Colon (tissue), 2 donors: ENCODE measurements around the gene TTC29.
"Not testable (repeated sequence)": the region's sequence is repeated elsewhere in the genome, so short reads cannot be mapped to it uniquely, and the experiment has no call there.

Source experiments
- FAIRE-seq: peaks from 2 replicates; lab custom pipeline; 2012; peaks lifted over from hg19 to GRCh38; lab: Jason Lieb, UNC
- donor health status: control.
- donor health status: control.

TTC29 gene

GRCh38 chr4:146855761-146856160 lies 89.9 kb downstream of the TTC29 start:
- no peak for FAIRE-seq

GRCh38 chr4:146852360-146852759 lies 93.3 kb downstream of the TTC29 start:
- no peak for FAIRE-seq

- no peak for FAIRE-seq
Observed at GRCh38 chr4:146847345-146847744, 98.3 kb downstream of the TTC29 start.

DNA sequence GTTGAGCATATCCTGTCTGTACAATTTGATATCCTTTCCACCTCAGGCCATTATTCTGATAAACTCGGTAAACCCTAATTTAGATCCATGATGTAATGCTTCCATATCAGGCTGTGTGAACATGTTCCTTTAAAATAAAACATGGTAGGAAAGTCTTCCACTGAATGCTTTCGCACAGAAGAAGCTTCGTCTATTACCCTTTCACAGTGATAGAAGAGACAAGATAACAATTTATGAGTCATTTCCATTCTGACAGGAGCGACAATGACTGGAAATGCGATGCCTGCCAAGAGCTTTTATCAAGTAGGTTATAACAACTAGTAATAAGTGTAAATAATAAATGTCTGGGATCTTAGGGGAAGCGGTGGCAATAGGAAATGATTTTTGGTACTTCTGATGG lies 98.8 kb downstream of the TTC29 start:
- FAIRE-seq = no peak

- no peak for FAIRE-seq
Observed at GRCh38 chr4:146844761-146845160, 100.9 kb downstream of the TTC29 start.

- no peak for FAIRE-seq
Observed at GRCh38 chr4:146842876-146843275, 102.8 kb downstream of the TTC29 start.

DNA sequence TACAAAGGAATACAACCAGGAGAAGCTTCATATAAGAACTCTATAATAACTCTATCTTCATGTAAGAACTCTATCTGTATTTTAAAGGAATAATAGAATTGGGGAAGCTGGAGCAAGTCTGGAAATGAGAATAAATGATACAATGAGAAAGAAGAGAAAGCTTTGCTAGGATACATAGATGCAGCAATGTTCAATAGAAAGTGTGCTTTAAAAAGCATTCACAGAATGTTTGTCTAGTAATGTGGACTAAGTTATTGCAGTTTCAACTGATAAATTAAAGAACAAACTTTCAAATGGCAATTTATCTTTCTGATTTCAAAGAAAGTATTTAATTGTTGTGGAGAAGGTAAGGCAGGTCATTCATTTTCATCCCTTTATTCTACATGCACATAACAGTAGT lies 104.9 kb downstream of the TTC29 start:
- FAIRE-seq = no peak

DNA sequence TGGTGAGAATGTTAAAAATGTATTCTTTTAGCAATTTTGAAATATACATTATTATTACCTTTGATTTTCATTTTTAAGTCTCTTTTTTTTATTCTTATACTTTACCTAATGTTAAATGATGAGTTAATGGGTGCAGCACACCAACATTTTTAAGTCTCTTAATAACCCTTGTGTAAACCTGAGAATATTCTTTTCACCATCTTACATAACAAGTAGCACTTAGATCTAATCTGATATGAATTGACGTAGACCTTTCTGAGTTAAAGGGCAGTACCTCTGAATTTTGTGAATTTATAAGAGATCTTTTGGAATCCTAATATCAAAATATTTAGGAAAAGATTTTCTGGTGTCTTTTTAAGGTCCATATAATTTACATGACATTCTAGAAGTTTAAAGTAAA lies 110.6 kb downstream of the TTC29 start:
- FAIRE-seq = no peak

GRCh38 chr4:146834263-146835034 lies 111.2 kb downstream of the TTC29 start:
- no peak for FAIRE-seq

DNA sequence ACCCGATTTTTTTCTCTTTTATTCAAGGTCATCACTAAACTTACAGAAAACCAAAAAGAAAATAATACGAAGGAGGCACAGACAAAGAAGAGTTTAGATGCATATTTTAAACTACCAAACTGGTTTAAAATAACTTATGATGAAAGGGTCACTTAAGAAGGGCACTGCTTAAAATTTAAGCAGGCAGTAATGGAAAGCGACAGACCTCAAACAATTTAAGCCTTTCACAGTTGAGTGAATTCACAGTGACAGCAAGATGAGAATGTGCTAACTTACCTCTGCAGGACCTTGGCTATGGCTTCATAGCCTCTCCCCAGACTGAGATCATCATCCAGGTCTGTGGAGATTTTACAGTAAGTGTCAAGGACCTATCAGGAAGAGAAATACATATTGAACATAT lies 112.1 kb downstream of the TTC29 start:
- FAIRE-seq = no peak

DNA sequence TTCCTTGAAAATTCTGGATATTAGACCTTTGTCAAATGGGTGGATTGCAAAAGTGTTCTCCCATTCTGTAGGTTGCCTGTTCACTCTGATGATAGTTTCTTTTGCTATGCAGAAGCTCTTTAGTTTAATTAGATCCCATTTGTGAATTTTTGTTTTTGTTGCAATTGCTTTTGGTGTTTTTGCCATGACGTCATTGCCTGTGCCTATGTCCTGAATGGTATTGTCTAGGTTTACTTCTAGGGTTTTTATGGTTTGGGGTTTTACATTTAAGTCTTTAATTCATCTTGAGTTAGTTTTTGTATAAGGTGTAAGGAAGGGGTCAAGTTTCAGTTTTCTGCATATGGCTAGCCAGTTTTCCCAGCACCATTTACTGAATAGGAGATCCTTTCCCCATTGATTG lies 122.7 kb downstream of the TTC29 start:
- not testable (repeated sequence) for FAIRE-seq

- FAIRE-seq = no peak
Observed at GRCh38 chr4:146814750-146815149, 130.9 kb downstream of the TTC29 start.

DNA sequence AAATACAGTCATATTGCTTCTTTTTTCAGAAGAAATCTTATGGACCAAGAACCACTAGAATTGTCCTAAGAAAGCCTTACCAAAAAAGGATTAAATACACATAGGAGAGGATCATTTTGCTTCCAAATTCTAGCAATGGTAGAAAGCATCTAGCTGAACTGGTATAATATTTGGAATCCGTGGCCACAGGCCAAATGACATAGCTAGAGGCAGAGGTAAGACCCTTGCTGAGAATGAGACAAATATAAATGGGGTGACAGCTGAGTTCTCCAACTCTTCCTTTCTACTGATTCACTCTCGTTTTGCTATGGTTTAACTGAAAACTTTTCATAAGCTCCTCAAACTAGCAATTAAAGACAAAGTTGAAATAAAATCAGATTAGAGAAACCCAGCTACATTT lies 150.0 kb downstream of the TTC29 start:
- FAIRE-seq = no peak

GRCh38 chr4:146793727-146794126 lies 151.9 kb downstream of the TTC29 start:
- no peak for FAIRE-seq

DNA sequence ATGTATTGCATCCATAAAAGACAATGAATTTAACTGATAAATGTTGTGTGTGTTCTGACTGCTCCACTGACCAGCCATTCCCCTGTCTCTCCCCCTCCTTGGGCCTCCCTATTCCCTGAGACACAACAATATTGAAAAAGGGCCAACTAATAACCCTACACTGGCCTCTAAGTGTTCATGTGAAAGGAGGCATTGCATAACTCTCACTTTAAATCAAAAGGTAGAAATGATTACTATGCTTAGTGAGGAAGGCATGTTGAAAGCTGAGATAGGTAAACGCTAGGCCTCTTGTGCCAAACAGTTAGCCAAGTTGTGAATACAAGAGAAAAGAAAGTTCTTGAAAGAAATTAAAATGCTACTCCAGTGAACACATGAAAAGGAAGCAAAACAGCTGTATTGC lies 154.2 kb downstream of the TTC29 start:
- FAIRE-seq = no peak

DNA sequence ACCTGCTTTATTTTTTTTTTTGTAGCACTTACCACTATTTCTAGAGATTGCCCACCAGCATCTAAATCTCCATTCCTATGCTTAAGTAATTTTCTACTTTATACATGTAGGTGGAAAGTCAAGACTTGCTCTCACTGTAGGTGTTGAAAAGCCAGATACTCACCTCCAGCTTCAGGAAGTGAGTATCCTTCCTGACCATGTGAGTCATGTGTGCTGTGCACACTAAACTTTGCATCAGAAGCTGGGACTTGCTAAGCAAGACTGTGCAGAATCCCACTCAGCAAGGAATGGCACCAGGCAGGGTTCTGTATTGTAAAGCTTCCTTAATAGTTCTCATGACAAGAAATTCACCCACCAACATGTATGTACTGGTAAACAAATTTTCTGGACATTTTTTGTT lies 155.1 kb downstream of the TTC29 start:
- no peak for FAIRE-seq

DNA sequence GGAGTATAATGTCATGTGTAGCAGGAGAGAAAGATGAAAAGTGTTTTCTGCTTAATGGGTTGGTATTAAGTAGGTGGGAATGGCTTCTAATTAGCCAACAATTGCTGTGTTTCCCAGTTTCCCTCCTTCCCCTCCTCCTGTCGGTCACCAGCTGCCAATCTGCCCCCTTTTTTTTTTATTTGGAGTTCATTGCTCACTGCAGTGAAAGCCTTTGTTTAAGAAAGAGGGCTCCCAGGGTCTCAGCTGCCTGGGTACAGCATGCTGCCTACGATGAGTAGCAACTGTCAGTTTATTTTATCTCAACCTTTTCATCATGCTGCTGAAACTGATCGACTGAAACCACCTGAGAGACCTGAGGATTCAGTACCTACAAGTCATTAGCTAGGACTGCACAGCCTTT lies 157.9 kb downstream of the TTC29 start:
- no peak for FAIRE-seq

- FAIRE-seq = no peak
Observed at GRCh38 chr4:146776691-146777090, 169.0 kb downstream of the TTC29 start.

DNA sequence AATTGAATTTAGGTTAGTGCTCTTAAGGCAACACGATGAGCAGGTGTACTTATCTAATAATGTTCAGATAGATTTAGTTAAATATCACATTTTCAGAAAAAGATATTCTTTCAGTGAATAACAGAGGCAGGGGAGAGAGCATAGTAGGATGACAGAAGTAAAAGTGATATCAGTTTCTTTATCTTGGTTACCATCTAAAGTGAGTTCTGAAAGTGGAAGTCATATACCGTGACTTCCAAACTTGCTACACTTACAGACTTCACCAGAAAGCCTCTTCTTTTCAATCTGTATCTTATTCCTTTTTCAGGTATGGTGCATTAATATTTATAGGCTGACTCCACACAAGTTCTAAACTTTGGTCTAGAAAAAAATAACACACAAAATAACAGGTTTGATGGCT lies 182.1 kb downstream of the TTC29 start:
- no peak for FAIRE-seq

DNA sequence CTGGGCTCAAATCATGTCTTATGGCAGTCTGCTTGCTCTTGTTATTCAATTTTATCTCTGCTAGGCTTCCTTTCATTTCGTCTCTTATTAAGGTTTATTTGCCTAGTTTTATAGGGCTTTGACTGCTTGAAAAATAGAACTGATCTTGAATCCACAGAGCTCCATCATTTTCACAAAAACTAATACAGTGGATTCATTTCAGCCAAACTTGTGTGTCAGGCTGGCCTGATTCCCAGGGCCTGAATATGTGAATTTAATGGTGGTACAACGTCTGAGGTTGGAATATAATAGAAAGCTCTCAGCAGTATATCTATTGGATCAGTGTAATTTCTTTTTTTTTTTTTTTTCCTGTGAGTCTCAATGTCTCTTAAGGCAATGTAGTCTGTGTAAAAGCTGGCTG lies 183.6 kb downstream of the TTC29 start:
- no peak for FAIRE-seq

GRCh38 chr4:146742416-146742815 lies 203.2 kb downstream of the TTC29 start:
- no peak for FAIRE-seq

- no peak for FAIRE-seq
Observed at GRCh38 chr4:146739182-146739581, 206.5 kb downstream of the TTC29 start.

DNA sequence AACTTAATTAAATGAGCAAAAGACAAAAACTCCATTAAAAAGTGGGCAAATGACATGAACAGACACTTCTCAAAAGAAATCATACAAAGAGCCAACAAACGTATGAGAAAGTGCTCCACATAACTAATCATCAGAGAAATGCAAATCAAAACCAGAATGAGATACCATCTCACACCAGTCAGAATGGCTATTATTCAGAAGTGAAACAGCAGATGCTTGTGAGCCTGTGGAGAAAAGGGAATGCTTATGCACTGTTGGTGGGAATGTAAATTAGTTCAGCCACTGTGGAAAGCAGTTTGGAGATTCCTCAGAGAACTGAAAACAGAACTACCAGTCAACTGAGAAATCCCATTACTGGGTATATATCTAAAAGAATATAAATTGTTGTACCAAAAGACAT lies 222.1 kb downstream of the TTC29 start:
- not testable (repeated sequence) for FAIRE-seq

DNA sequence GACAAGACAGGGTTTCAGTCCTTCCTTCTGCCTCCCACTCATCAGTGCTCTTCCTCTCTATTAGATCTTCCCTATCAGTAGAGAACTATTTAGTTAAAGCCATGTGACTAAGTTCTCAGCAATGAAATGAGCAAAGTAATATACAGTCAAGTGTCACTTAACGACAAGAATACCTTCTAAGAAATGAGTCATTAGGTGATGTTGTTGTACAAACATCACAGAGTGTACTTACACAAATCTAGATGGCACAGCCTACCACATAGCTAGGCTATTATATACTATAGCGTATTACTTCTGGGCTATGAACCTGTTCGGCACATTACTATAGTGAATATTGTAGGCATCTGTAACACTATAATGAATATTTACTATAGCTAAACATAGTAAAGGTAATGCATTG lies 235.7 kb downstream of the TTC29 start:
- no peak for FAIRE-seq

- no peak for FAIRE-seq
Observed at GRCh38 chr4:146699910-146700309, 245.8 kb downstream of the TTC29 start.
